GM21723 (cell line): ENCODE data around the gene ADCY9.

Experiments used
- ATAC-seq: cut with Tn5 transposase; IDR thresholded peaks from one replicate; pipeline ENCODE4 v1.9.1; 2021; ENCODE audit warnings: mild to moderate bottlenecking, moderate library complexity; ENCODE audit not compliant: unreplicated experiment

The ADCY9 gene

DNA sequence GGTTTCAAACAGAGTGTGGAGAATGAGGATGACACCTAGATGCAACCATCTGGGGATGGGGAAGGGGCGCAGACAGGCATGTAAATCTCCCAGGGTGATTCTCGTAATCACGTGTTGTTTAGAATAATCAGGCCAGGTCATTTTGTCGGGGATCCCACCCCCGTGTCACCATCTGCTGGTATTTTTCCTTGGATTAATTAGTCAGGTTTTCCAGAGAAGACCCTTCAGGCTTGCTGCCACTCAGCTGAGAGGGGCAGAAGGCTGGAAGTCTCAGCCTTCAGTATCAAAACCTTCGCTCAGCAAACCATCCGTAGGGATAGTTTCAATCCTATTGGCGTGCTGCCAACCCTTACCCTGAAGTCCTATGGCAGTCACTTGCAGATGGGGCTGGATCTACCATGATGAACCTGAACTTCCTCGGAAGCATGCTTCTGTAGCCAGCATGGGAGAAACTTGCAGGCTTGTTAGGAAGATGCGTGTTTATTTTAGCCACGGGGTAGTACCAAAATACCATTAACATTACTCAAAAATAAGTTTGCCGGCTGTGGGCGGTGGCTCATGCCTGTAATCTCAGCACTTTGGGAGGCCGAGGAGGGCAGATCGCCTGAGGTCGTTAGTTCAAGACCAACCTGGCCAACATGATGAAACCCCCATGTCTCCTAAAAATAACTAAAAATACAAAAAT is 7.5 kb upstream of the ADCY9 start:
- ATAC-seq, result no peak

DNA sequence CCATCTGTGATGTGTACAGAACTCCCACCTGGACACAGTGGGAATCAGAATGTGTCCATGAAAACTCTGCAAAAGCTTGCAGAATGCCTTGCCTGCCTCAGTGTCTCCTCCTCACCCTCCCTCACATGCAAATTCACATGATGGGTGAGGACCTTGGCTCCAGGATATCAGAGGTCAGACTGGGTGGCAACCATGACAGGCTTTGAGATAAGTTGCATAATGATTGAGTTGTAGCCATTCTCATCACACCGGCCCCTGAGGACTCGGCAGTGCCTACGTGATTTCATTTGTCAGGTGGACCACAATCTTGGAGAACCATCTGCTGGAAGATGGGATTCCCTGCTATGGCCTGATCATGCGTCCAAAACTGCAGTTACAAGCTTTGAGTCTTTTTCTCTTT is 3.9 kb upstream of the ADCY9 start:
- no peak for ATAC-seq

DNA sequence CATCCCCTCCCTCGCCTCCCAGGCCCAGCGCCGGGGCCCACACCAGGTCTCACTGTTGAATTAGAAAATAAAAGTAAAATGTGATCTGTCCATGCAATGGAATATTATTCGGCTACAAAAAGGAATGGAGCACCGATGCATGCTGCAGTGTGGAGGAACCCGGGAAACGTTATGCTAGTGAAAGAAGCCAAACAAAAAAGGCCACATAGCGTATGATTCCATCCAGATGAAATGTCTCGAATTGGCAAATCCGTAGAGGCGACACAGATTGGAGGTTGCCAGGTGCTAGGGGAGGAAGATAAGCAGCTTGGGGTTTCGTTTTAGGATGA is 972 bp upstream of the ADCY9 start:
- ATAC-seq, result no peak

DNA sequence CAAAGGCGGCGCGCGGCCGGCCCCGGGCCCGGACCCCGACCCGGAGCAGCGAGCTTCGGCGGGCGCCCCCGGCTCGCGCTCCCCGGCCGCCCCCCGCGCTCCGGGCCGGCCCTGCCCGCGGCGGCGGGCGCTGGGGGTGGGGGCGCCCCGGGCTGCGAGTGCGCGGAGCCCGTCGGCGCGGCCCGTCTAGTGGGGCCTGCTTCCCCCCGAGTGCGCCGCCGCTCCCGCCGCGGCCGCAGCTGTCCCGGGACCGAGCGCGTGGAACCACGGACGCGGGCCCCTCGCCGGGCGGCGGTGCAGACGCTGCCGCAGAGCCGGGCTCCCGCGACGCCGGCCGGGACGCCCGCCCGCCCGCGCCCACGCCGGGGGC is 308 bp downstream of the ADCY9 start:
- ATAC-seq, result peak; percentile 44

DNA sequence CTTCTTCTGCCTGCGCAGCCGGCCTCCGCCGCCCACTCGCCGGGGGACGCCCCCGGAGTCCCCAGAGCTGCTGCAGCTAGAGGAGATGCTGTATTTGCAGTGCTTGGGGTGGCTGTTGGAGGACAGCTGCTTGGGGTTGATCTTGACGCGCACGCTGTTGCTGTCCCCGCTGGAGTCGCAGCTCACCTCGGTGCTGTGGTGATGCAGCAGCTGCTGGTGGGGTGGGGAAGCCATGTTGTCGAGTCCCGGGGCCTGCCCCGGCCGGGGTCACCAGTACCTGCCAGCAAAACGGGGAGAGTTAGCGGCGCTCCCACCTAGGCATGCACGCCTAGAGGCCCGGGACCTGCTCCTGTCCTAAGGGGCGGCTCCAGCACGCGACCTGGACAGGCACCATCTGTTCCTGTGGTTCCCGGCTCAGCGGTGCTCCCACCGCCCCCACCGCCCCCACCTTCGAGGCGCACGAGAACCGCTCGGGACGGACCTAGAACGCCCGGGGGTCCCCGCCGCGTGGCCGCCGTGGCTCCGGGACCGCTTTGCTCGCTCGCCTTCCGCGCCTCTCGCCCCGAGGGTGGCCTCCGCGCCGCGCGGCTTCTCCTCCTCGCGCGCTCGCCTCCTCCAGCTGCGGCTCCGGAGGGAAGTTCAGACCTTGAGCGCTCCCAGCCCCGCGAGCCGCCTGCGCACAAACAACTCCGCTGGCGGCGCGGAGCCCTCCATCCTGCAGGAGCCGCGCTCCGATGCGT is 863 bp downstream of the ADCY9 start:
- ATAC-seq, result peak; percentile 35

DNA sequence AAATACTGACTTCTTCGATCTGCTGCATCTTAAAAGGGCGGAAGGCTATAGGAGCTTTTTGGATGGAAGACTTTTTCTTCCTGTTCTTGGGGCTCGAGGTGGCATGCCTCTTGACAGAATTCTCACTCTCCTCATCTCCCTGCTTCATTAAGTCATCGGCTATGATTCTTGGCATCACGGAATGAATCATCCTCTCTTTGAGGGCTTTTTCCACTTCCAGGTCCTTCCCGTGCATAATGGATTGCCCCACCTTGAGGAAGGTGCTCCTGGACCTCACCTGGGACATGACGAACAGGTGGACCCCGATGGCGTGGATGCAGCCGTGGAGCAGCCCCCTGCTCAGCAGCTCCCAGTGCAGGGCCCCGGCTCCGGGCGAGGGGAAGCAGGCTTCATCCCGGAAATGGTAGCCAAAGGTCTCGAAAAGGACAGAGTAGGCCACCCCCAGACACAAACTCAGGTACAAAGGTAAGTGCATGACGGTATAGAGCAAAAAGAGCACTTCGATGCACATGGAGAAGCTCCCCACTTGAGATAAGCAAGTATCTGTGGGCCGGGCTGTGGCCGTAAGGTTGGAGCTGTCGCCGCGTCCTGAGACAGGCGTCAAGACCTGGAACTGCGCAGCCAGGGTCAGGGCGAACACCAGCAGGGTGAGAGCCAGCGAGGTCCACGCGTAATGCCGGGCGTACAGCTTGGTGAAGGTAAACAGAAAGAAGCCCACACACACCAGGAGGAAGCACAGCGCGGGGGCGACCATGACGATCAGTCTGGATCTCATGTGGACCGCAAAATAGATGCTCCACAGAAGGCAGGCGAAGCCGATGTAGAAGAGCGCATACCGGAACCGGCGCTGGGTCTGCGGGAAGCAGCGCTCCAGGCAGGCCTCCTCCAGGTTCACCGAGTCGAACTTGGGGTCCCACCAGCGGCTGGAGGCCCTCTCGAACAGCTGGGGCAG is 1.7 kb downstream of the ADCY9 start:
- ATAC-seq, result no peak

DNA sequence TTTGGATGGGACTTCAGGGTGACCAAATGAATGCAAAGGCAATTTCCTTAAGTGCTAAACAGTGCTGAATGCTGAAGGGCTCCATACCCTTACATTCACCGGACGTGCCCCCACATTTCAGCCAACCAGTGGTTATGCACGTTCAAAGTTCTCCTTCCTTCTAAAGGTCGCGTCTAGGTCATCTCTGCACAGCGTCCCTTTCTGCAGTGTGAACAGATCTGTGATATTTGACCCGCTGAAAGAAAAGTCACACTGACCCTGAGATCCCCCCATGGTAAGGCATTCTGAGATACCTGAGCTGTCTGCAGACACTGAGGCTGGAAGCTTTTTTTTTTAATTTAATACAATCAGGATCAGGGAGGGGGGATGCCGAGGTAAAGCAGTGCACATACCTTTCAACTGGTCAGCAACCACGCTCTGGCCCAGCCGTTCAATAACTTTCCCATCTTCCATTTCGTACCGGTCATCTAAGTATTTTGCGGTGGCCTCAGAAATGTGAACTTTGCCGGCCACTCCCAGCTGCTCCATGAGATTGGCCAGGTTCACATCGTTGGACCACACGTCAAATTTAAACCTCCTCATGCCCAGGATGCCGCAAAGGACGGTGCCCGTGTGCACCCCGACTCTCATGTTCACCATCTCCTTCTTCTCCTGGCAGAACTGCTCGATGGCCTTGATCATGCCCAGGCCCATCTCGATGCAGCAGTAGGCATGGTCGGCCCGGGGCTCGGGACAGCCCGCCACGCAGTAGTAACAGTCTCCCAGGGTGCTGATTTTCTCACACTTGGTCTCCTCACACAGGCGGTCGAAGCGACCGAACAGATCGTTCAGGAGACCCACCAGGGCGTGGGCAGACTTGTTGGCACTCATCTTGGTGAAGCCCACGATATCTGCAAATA is 2.6 kb downstream of the ADCY9 start:
- no peak for ATAC-seq

DNA sequence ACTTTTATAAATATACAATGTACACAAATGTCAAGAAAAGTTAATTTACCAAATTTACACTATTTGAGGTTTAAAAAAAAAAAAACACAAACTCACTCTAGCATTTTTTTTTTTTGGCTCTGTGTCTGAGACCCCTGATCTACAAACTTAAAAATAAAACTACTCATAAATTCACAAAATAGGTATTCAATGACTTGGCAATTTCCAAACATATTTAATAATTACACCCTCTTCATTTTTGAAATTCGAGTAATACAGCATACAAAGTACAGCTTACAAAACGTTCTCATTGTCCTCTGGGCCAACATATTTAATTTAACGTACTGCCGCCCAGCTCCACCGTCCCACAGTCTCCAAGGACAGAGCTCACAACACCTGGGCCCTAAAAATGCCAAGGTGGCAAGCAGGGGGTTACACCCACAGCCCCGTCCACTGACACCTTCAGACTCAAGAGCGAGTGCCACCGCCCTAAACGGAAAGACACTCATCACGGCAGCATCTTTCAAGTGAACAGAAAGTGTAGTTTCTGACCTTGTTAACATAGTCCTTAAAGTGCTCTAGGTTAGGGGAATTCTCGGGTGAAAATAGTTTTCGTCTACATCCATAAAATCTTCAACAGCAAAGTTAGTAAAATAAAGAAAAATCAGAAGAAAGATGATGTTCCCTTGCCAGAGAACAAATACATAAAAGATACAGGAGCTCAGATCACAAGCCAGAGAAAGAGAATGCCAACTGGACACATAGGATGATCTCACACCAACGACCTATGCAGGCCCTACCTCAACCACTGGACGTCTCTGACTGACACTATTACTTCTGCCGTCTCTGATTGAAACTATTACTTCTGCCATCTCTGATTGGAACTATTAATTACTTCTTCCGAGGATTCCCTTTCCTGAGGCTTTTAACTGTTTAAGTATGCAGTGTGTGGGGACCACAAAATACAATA is 4.2 kb downstream of the ADCY9 start:
- no peak for ATAC-seq

DNA sequence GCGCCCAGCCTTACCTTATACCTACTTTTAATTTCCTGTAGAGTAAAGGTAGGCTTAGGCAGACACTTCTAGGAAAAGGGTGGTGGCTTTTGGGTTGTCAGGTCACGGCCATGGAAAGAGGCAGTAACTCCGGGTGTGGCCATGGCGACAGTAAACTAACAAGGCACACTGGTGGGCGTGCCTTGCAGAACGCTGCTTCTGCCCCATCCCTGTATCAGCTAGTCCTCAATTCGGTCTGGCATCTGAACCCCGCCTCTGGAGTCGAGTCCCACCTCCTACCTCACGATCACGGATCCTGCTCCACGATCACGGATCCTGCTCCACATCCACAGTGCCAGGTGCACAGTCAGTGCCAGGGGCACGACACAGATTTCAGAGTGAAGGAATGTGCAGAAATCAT is 5.6 kb downstream of the ADCY9 start:
- ATAC-seq, result no peak

DNA sequence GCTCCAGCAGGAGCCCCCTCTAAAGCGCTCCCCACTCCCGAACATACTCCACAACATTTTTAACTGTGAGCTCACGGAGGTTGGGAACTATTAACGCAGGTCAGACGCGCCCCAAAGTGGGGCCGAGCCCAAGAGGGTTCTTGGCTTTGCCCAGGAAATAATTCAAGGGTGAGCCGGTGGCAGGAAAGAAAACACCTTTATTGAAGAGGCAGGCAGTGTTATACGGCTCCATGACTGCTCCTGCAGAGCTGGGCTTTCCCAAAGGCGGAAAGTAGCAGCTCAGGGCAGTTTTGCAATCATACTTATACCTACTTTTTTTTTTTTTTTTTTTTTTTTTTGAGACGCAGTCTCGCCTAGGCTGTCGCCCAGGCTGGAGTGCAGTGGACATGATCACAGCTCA is 6.2 kb downstream of the ADCY9 start:
- no peak for ATAC-seq

DNA sequence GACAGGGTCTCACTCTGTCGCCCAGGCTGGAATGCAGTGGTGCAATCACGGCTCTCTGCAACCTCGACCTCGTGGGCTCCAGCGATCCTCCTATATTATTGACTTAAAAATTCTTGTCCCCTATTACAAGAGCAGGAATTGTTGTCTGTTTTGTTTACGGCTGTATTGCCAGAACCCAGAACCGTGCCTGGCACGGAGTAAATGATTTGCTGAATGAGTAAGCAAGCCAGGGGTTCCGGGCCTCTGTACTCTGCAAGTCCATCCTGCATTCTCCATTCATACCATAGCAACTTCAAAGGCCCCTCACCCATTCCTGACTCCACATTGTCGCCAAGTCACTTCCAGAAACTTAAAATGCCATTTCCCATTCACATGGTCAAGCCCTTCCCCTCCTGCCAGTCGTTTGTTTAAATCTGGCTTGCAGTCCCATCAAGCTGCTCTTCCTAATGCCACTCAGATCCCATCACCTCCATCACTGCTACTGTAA is 6.9 kb downstream of the ADCY9 start:
- no peak for ATAC-seq

DNA sequence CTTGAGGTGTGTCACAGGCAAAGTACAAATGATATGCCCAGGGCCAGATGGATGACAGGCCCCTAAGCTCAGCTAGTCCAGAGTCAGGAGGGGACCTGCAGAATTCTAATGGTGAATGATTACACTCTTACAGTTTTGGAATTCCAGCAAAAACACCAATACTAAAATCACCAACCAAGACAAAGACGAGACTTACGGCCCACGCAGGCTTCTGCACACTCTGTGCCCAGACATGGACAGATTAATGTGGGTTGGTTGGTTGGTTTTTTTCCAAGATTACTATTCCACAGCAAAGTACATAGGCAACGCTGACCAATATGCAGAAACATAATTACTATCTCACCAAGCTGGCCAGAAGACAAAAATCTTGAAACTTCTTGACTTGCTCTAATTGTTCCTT is 9.7 kb downstream of the ADCY9 start:
- no peak for ATAC-seq

DNA sequence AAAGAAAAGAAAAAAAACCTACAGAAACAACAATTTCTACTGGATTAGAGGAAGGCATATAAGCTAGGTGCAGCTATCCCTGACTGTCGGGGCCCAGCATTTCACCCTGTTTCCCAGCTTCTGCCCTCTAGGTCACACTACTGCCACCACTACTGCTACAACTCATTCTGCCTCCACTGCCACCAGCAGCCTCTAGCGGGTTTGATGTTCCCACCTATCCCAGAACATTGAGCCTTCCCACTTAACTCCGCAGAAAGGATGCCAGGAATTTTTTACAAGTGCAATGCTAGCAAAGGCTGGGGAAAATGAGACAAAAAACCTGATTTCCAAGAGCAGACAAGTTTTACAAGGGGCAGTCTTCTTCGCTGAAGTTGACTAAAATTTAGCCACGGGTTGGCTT is 10.4 kb downstream of the ADCY9 start:
- ATAC-seq, result no peak

DNA sequence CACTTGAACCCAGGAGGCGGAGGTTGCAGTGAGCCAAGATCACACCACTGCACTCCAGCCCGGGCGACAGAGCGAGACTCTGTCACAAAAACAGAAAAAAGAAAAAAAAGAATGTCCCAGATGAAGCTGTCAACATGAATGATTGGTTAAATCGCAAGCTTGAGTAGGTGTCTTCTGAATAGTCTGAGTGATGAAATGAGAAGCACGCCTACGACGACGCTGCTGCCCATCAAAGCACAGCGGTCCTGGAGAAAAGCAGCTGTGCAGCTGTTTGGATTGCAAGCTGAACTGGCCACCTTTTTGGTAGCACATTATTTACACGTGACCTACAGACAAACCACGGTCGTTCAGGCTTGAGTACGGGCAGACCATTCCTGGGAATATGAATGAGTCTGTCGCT is 12.5 kb downstream of the ADCY9 start:
- ATAC-seq, result no peak

DNA sequence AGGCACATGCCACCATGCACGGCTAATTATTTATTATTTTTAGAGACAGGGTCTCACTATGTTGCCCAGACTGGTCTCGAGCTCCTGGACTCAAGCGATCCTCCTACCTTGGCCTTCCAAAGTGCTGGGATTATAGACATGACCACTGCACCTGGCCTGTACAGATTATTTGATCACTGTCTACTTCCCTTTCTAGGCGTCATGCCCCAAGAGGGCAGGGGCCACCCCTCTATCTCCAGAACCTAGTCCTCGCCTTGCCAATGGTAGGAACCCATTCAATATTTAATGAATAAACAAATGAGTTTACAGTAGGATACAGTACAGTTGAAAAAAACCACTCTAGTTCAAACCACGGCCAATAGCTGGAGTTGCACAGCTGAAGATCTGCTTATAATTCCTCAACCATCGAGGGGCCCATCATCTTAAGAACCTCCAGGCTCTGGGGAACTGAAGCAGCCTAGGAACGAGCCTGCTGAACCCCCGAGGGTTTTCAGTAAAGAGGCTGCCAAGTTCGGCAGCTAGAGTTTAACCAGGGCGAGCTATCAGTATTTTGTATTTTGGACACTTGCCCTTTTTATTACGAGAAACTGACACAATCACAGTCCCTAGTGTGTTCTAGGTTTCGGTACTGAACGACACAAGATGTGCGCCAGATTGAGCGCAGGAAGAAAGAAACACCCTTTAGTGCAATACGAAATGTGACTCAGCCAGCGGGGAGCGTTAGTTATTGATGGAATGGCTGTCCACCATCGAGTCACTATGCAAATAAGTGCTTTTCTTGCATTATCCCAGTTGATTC is 14.6 kb downstream of the ADCY9 start:
- no peak for ATAC-seq

DNA sequence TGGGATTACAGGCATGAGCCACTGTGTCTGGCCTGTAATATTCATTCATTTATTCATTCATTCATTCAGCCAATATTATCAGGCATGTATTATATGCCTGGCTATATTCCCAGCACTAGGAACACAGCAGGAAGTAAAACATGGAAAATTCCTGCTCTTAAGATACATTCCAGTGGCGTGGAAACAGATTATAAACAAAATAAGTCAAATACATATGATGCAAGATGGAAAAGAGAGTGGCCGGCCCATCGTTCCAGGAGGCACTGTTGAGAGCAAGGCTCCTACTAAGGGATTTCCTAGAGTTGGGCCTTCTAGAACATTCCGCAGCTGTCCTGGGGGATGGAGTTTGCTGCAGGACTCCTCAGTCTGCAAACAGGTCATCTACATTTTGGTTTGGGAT is 17.7 kb downstream of the ADCY9 start:
- ATAC-seq, result no peak

DNA sequence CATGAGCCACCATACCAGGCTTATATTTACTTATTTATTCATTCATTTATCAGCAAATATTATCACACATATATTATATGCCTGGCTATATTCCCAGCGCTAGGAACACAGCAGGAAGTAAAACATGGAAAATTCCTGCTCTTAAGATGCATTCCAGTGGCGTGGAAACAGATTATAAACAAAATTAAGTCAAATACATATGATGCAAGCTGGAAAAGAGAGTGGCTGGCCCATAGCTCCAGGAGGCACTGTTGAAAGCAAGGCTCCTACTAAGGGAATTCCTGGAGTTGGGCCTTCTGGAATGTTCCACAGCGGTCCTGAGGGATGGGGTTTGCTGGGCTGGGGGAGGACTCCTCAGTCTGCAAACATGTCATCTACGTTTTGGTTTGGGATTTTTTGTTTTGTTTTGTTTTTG is 18.4 kb downstream of the ADCY9 start:
- ATAC-seq, result no peak

DNA sequence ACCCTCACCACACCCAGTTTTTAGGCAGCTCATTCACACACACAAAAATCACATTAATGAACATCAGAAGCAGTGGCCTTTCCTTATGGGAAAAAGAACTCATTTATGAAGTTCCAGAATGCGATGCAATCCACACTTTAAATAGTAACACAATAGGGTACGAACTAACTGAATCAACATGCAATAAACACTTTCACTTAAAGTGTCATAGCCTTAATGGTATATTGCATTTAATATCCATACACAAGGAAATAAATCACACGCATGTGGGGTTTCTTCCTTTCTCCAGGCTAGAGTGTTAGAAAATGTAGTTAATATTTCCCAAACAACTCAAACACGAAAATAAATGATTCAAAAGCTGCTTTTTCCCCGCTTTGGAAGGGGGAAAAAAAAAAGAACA is 19.7 kb downstream of the ADCY9 start:
- ATAC-seq, result no peak
